Thymus (tissue), 11 donors: ENCODE results near the gene VPS45. TPM values are rescaled to one million over a fixed set of nuclear protein-coding genes. Genes with fewer than 3 reads are reported as not detected.
A peak's percentile ranks its signal among the peaks of the same experiment; 100 is the strongest.

ENCODE experiments used
- DNase-seq, 9 donors: peaks; one replicate each; pipeline ENCODE4 v3.0.0-alpha.2; 2013; ENCODE audit warnings: low spot score in 9 of 9, low read depth in 6 of 9, missing footprints in 1 of 9
- H3K27ac ChIP-seq, 2 donors: one replicate each; pipeline ENCODE4 v1.5.1; 2013; ENCODE audit warnings: control low read depth in 1 of 2, low read depth in 1 of 2, low read length in 1 of 2, mild to moderate bottlenecking in 1 of 2, moderate library complexity in 1 of 2
- H3K27me3 ChIP-seq, 2 donors: one replicate each; pipeline ENCODE4 v1.5.1; 2013; ENCODE audit warnings: low read length in 1 of 2; ENCODE audit not compliant: control insufficient read depth in 2 of 2, insufficient read depth in 1 of 2
- H3K36me3 ChIP-seq, 2 donors: one replicate each; pipeline ENCODE4 v1.5.1; 2013; ENCODE audit warnings: low read length in 1 of 2, mild to moderate bottlenecking in 1 of 2, moderate library complexity in 1 of 2; ENCODE audit not compliant: control insufficient read depth in 2 of 2, insufficient read depth in 2 of 2
- H3K4me1 ChIP-seq, 2 donors: one replicate each; pipeline ENCODE4 v1.5.1; 2013; ENCODE audit warnings: low read length in 2 of 2; ENCODE audit not compliant: control insufficient read depth in 2 of 2, insufficient read depth in 2 of 2
- H3K4me3 ChIP-seq, 2 donors: one replicate each; pipeline ENCODE4 v1.5.1; 2013; ENCODE audit warnings: low read length in 2 of 2, control low read depth in 1 of 2, mild to moderate bottlenecking in 1 of 2
- H3K9me3 ChIP-seq, 2 donors: one replicate each; pipeline ENCODE4 v1.5.1; 2013; ENCODE audit warnings: low read length in 1 of 2, mild to moderate bottlenecking in 1 of 2; ENCODE audit not compliant: control insufficient read depth in 2 of 2, insufficient read depth in 1 of 2
- WGBS: extraction: QIAGEN DNeasy Blood & Tissue Kit; methylation state at CpG from one replicate; pipeline ENCODE4 v1.1.7; 2013; 5-methylcytosine and 5-hydroxymethylcytosine counted together
- polyA plus RNA-seq: library from polyadenylated mRNA; stranded (reverse); fragments of 200-250 nt; gene quantifications from one replicate; pipeline ENCODE4 v1.2.3, GENCODE V29; 2013
- total RNA-seq: library from RNA; stranded (reverse); fragments of 120-200 nt; gene quantifications from one replicate; pipeline ENCODE4 v1.2.4, GENCODE V29; 2013
- donor health status: healthy.

VPS45 gene
- total and polyA plus RNA-seq, 2 donors = 26.1 to 36.7 TPM

DNA sequence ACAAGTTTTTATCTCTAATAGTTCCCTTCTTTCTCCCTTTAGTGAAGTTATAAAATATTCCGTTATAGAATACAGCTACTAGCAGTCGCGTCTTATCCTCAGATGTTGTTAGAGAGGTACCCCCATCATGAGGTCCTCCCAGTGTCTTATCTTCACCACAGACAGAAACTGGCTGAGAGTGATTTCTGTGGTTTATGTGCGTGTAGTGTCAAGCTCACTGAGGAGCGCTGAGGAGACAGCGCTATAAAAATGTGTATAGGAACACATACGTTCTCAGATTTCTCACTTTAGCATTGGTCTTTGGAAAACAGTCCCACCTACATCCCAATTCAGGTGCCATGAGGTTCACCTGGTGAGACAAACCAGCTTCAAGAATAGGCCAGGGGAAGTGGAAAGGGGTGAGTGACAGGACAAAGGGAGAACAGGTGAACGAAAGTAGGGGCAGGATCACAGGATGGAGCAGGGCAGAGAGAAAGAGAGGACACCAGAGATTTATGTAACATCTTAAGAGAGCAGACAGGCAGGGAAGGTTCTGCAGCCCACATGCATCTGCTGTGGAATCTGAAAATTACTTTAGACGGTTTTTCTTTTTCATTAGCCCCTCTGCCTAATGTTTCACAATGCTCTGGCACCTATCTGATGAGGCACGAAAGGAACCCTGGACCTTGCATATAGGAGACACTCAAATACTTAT, 79.4 kb downstream of the VPS45 start:
- peaks cover 6 to 35% of the 10 kb centered on the region in 2 donors for H3K4me1 ChIP-seq
- 26% methylated on average over 10 of the region's 10 CpGs for WGBS
- peaks cover 0 to 23% of the 10 kb centered on the region in 2 donors for H3K27me3 ChIP-seq

DNA sequence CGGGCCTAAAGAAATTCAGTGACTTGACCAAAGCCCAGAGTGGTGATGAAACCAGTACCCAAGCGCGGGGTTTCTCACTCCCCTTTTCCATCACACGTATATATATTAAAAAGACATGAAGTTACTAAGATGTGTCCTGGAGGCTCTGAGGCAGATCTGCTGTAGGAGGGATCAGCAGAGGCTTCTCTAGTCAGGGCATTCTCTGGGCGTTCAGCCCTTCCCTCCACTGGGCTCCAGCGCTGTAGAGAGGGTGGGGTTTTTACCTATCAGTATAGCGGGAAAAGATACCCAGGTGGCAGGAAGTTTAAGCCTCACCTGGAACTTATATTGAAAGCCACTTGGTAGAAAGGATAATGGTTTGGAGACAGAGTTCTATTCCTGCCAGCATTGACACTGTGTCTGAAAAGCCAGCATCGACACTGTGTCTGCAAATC, 81.3 kb downstream of the VPS45 start:
- H3K4me1 ChIP-seq = peaks cover 13 to 44% of the 10 kb centered on the region in 2 donors
- H3K36me3 ChIP-seq = peaks cover 2 to 13% of the 10 kb centered on the region in 2 donors
- peaks cover 0 to 23% of the 10 kb centered on the region in 2 donors for H3K27me3 ChIP-seq
- H3K4me3 ChIP-seq = peak overlapping the region; percentile 52 to 94
- peak overlapping the region in 1 of 2 donors; percentile 55 for H3K27ac ChIP-seq
- WGBS = 29% methylated on average over 8 of the region's 8 CpGs
- DNase-seq = no peak
- no peaks in the 10 kb centered on the region for H3K9me3 ChIP-seq

More for the DNA sequence above, 79.4 kb downstream of the VPS45 start:
- DNase-seq = peak in 1 of 9 donors; percentile 55
- Histone ChIP-seq H3K27ac (no peak overlapping the region), H3K36me3 (no peaks in the 10 kb centered on the region), H3K9me3 (no peaks in the 10 kb centered on the region), H3K4me3 (no peak overlapping the region)

DNA sequence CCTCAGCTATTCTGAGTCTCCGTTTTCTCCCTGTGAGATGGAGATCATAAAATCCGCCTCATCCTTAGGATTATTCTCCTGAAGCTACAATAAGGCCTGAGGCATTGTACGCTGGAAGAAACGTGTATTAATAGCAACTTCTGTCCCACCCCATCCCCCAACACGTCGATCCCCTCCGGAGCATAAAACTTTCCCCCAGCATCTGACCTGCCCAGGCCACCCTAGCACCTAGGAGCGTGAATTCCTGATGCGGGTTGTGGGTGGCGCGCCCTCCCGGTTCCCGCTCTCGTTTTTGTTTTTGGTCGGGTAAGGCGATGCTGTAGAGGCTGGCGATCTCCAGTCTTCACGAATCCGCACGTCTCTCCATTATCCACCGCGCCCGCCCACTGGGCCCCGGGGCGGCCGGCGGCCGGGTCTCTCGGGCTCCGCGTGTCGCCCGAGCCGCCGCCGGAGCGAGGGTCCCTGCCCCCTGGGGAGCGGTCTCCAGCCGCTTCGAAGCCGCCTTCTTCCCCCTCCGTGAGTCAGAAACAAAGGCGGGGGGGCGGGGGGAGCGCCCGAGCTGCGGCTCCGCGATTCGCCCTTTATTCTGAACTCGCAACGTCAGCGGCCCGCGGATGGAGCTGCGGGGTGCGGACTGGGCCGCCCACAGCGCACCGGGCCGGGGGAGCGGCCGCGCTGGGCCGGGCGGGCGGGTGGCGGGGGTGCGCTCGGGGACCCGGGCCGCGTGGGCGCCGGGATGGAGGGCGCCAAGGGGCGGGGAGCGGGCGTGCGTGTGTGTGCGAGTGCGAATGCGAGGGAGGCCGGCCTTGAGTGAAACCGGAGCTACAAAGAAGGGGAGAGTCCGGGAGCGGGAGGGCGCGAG, 81.9 kb downstream of the VPS45 start, which contains the start of gene PLEKHO1:
Gene PLEKHO1 (plus strand): TSS at position 646 of the 862 bp plus-strand sequence. CDS start 342 bp downstream, outside the sequence.
- peak within 1 kb of the TSS; percentile 88 to 91 for H3K27ac ChIP-seq
- H3K4me1 ChIP-seq = peaks cover 14 to 44% of the 10 kb centered on the region in 2 donors
- no peaks in the 10 kb centered on the region for H3K9me3 ChIP-seq
- H3K27me3 ChIP-seq = peaks cover 0 to 23% of the 10 kb centered on the region in 2 donors
- peak in 5 of 9 donors; percentile 38 to 81 (median 58) for DNase-seq
- peaks cover 8 to 20% of the 10 kb centered on the region in 2 donors for H3K36me3 ChIP-seq
- peak within 1 kb of the TSS; percentile 87 to 94 for H3K4me3 ChIP-seq
- WGBS = under 1% methylated on average over 89 of the region's 89 CpGs

DNA sequence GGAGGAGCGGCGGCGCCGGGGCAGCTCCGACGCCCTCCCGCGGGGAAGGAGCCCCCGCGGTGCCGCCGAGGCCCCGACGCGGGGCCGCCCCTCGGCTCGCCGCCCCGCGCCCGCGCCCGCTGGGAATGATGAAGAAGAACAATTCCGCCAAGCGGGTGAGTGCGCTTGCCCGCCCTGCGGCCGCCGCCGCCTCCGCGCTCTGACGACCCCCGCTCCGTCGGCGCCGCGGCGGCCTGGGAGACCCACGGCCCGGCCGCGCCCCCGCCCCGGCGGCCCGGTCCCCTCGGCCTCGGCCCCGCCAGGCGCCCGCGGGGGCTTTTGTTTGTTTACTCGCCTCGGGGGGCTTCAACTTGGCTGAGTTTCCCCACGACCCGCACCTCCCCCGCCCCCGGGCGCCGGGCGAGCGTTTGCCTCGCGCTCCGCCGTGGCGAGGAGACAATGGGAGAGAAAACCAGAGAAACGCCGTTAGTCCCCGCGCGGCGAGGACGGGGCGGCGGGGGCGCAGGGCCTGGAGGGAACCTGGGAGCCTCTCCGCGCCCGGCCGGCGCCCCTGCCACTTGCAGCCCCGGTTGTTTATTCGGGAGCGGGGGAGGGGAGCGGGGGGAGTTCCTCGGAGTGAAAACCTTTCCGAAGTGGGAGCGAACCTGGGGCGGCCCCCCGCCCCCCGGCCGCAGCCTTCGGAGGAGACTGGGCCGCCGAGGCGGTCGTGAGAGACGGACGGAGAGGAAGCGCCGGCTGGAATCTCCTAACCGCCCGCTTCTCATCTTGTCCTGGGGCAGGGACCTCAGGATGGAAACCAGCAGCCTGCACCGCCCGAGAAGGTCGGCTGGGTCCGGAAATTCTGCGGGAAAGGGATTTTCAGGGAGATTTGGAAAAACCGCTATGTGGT, 82.8 kb downstream of the VPS45 start:
- Histone ChIP-seq H3K36me3 (peaks cover 15 to 28% of the 10 kb centered on the region in 2 donors), H3K4me3 (peak overlapping the region; percentile 87 to 94), H3K27ac (peak overlapping the region; percentile 88 to 91), H3K9me3 (no peaks in the 10 kb centered on the region), H3K4me1 (peaks cover 14 to 42% of the 10 kb centered on the region in 2 donors), H3K27me3 (peaks cover 0 to 23% of the 10 kb centered on the region in 2 donors)
- DNase-seq = peak in 1 of 9 donors; percentile 62
- whole genome bisulfite sequencing = under 1% methylated on average over 114 of the region's 114 CpGs

DNA sequence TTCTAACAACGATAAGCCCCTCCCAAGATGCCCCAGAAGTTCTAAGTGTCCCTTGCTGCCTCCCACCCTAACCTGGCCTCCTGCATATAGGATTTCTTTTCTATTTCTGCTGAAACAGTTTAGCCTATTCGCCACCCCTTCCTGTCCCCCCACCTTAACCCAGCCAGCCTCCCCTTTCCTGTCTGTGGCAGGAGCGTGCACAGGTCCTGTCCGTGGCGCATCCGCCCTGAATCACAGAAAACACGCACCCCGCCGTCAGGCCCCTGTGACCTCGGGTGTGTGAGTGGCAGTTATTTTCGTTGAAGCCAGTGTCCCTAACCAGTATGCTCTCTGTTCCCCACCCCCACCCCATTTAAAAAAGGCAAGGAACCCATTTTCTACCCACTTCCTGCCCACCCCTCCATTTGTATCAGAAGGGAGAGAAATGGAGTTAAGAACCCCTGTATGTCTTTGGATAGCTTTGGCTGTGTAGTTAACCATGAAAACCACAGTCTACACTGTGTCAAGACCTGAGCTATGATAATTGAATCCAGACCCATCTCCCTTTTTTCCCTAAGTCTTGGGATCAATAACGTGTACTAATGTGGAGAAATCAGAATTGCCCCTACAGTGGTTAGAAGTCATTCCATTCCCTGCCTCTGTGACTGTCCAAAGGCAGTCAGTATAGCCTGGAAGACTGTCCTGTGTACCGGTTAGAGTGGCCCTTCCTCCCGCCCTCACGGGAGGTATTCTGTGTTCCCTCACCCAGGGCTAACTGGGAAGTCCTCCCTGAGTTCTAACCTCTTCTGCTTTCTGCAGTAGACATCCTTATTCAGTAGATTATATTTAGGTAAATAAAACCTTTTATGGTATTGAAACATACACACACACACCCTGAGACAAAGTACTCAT, 84.0 kb downstream of the VPS45 start:
- peaks cover 24 to 40% of the 10 kb centered on the region in 2 donors for H3K36me3 ChIP-seq
- peaks cover 14 to 42% of the 10 kb centered on the region in 2 donors for H3K4me1 ChIP-seq
- peaks cover 0 to 23% of the 10 kb centered on the region in 2 donors for H3K27me3 ChIP-seq
- H3K4me3 ChIP-seq = peak overlapping the region; percentile 87 to 94
- no peaks in the 10 kb centered on the region for H3K9me3 ChIP-seq
- 9% methylated on average over 15 of the region's 15 CpGs for WGBS
- peak in 5 of 9 donors; percentile 49 to 86 (median 66) for DNase-seq
- H3K27ac ChIP-seq = peak overlapping the region; percentile 88 to 91

DNA sequence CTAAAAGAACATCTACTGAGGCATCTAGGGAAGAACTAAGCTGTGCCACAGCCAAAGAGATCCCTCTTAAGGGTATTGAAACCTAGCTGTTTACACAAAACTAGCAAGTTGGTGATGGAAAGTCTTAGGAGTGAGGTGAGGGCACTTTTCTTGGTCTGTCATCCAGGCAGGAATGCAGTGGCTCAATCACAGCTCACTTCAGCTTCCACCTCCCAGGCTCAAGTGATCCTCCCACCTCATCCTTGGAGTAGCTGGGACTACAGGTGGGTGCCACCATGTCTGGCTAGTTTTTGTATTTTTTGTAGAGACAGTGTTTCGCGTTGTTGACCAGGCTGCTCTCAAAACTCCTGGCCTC, 84.6 kb downstream of the VPS45 start:
- peaks cover 14 to 40% of the 10 kb centered on the region in 2 donors for H3K4me1 ChIP-seq
- peak overlapping the region; percentile 66 to 88 for H3K27ac ChIP-seq
- peaks cover 0 to 21% of the 10 kb centered on the region in 2 donors for H3K27me3 ChIP-seq
- 90% methylated on average over 2 of the region's 2 CpGs for WGBS
- H3K36me3 ChIP-seq = peaks cover 30 to 46% of the 10 kb centered on the region in 2 donors
- peak overlapping the region in 1 of 2 donors; percentile 87 for H3K4me3 ChIP-seq
- DNase-seq = no peak
- no peaks in the 10 kb centered on the region for H3K9me3 ChIP-seq

DNA sequence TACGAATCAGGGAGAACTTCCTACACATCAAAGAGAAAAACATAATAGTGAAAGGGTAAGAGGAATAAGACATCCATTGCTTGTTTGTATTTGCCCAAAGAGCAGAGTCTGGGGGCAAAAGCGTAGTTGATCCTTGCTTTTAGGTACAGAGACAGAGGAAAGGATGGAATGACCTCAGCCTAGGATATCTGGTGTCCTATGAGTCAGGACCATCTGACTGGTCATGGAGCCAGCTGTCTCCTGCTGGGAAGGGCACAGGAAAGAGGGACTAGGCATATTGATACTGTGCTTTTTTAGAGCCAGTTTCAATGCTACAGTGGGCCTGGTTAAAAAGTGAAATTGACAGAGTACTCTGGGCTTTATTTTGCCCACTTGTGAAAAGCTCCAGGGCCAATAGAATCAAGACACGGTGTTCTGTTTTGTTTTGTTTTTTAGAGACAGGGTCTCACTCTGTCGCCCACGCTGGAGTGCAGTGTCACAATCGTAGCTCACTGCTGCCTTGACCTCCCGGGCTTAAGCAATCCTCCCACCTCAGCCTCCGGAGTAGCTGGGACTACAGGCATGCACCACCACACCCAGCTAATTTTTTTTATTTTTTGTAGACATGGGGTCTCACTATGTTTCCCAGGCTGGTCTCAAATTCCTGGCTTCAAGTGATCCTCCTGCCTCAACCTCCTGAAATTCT, 85.3 kb downstream of the VPS45 start:
- DNase-seq = no peak
- H3K4me3 ChIP-seq = no peak overlapping the region

More for the DNA sequence above, 85.3 kb downstream of the VPS45 start:
- Histone ChIP-seq H3K36me3 (peaks cover 37 to 54% of the 10 kb centered on the region in 2 donors), H3K9me3 (no peaks in the 10 kb centered on the region), H3K27ac (peak overlapping the region in 1 of 2 donors; percentile 46), H3K4me1 (peaks cover 14 to 38% of the 10 kb centered on the region in 2 donors), H3K27me3 (peaks cover 0 to 14% of the 10 kb centered on the region in 2 donors)
- 93% methylated on average over 8 of the region's 8 CpGs for WGBS
